IMR-90 (cell line): ENCODE measurements around the gene OGFOD1. TPM values are rescaled to one million over a fixed set of nuclear protein-coding genes. Genes with fewer than 3 reads are reported as not detected.

ENCODE experiments used
- ATAC-seq: fragments of 200-7000 bp; cut with Tn5 transposase; 2 replicates; pipeline ENCODE4 v1.9.1; 2020; ENCODE audit warnings: low read depth, mild to moderate bottlenecking, moderate library complexity
- BruUV-seq: library from RNA; stranded (reverse); fragments of 400-500 nt; replicated peaks from 2 replicates; lab custom pipeline; 2021; lab: Mats Ljungman, UMichigan
- CTCF ChIA-PET: fragments of 300-600 bp; formaldehyde crosslinking; extraction: SDS; loops from one replicate; lab custom pipeline; 2021; ENCODE audit warnings: antibody characterized with exemption; lab: Yijun Ruan, JAX
- POLR2A ChIA-PET: fragments of 300-600 bp; sonication (Branson Sonifier 250); formaldehyde crosslinking; loops from one replicate; lab custom pipeline; 2022; ENCODE audit warnings: antibody characterized with exemption; ENCODE audit not compliant: unreplicated experiment; lab: Charles Lee
- DNase-seq: peaks from one replicate; pipeline ENCODE4 v3.0.0; 2013
- H2AFZ ChIP-seq: replicated peaks from 2 replicates; pipeline ENCODE3; 2013; ENCODE audit warnings: low read length, mild to moderate bottlenecking; ENCODE audit not compliant: poor library complexity
- H2AK5ac ChIP-seq: 2 replicates; pipeline ENCODE4 v1.6.1; 2013; ENCODE audit warnings: low read depth, low read length, inconsistent platforms
- H2AK9ac ChIP-seq: replicated peaks from 2 replicates; pipeline ENCODE3; 2013; ENCODE audit warnings: mild to moderate bottlenecking, low read depth, low read length, moderate library complexity; ENCODE audit not compliant: poor library complexity
- H2BK120ac ChIP-seq: 2 replicates; pipeline ENCODE4 v1.6.1; 2013; ENCODE audit warnings: low read depth, low read length, inconsistent platforms
- H2BK15ac ChIP-seq: 3 replicates; pipeline ENCODE4 v1.6.1; 2013; ENCODE audit warnings: low read depth, low read length, inconsistent platforms
- H2BK20ac ChIP-seq: 2 replicates; pipeline ENCODE4 v1.6.1; 2013; ENCODE audit warnings: low read depth, mild to moderate bottlenecking, inconsistent platforms, low read length, moderate library complexity
- H2BK5ac ChIP-seq: 2 replicates; pipeline ENCODE4 v1.6.1; 2013; ENCODE audit warnings: mild to moderate bottlenecking, low read depth, low read length, inconsistent platforms; ENCODE audit not compliant: poor library complexity, severe bottlenecking
- H3K14ac ChIP-seq: replicated peaks from 2 replicates; pipeline ENCODE4 v1.6.1; 2013; ENCODE audit warnings: low read depth, low read length, inconsistent platforms
- H3K18ac ChIP-seq: 2 replicates; pipeline ENCODE4 v1.6.1; 2013; ENCODE audit warnings: low read depth, low read length, control low read depth
- H3K23ac ChIP-seq: 2 replicates; pipeline ENCODE4 v1.6.1; 2013; ENCODE audit warnings: low read depth, low read length, inconsistent platforms
- H3K27ac ChIP-seq: 2 replicates; pipeline ENCODE4 v1.5.1; 2013; ENCODE audit warnings: mild to moderate bottlenecking, control low read depth, low read length; ENCODE audit not compliant: insufficient read depth
- H3K27me3 ChIP-seq: 2 replicates; pipeline ENCODE4 v1.6.1; 2013; ENCODE audit warnings: low read length; ENCODE audit not compliant: control insufficient read depth, insufficient read depth
- H3K36me3 ChIP-seq: 2 replicates; pipeline ENCODE4 v1.6.1; 2013; ENCODE audit warnings: low read length, mixed read lengths; ENCODE audit not compliant: control insufficient read depth, insufficient read depth
- H3K4ac ChIP-seq: 2 replicates; pipeline ENCODE4 v1.6.1; 2013; ENCODE audit warnings: low read depth, low read length, inconsistent platforms
- H3K4me1 ChIP-seq: 2 replicates; pipeline ENCODE4 v1.6.1; 2013; ENCODE audit warnings: low read length, mixed read lengths; ENCODE audit not compliant: control insufficient read depth, insufficient read depth
- H3K4me2 ChIP-seq: 2 replicates; pipeline ENCODE4 v1.6.1; 2013; ENCODE audit warnings: low read depth, mild to moderate bottlenecking, control low read depth, low read length, moderate library complexity
- H3K4me3 ChIP-seq: 2 replicates; pipeline ENCODE4 v1.5.1; 2013; ENCODE audit warnings: low read depth, mild to moderate bottlenecking, control low read depth, low read length, moderate library complexity; ENCODE audit not compliant: insufficient read depth
- H3K56ac ChIP-seq: 2 replicates; pipeline ENCODE4 v1.6.1; 2013; ENCODE audit warnings: low read length, inconsistent platforms; ENCODE audit not compliant: insufficient read depth; ENCODE audit errors: extremely low read depth
- H3K79me1 ChIP-seq, 2 experiments: 2 replicates each; pipeline ENCODE4 v1.6.1; 2013; ENCODE audit warnings: low read length in 2 of 2, inconsistent platforms in 1 of 2, low read depth in 1 of 2
- H3K9ac ChIP-seq: 2 replicates; pipeline ENCODE4 v1.6.1; 2013; ENCODE audit warnings: low read depth, low read length, control low read depth
- H3K9me1 ChIP-seq: 2 replicates; pipeline ENCODE4 v1.6.1; 2013; ENCODE audit warnings: low read length, inconsistent platforms; ENCODE audit not compliant: insufficient read depth
- H3K9me3 ChIP-seq: 2 replicates; pipeline ENCODE4 v1.6.1; 2013; ENCODE audit warnings: low read length; ENCODE audit not compliant: control insufficient read depth, insufficient read depth
- H4K20me1 ChIP-seq: 2 replicates; pipeline ENCODE4 v1.6.1; 2013; ENCODE audit warnings: low read length, inconsistent platforms; ENCODE audit not compliant: insufficient read depth
- H4K5ac ChIP-seq: 2 replicates; pipeline ENCODE4 v1.6.1; 2013; ENCODE audit warnings: mild to moderate bottlenecking, low read depth, low read length, control low read depth
- H4K8ac ChIP-seq, 2 experiments: 2 replicates each; pipeline ENCODE4 v1.6.1; 2013; ENCODE audit warnings: low read depth in 2 of 2, low read length in 2 of 2, control low read depth in 1 of 2, inconsistent platforms in 1 of 2
- H4K91ac ChIP-seq: 2 replicates; pipeline ENCODE4 v1.6.1; 2013; ENCODE audit warnings: low read depth, low read length, inconsistent platforms; ENCODE audit not compliant: insufficient read depth
- BHLHE40 ChIP-seq: fragments of 150-350 bp; IDR thresholded peaks from 2 replicates; pipeline ENCODE4 v1.6.1; 2016; ENCODE audit warnings: mild to moderate bottlenecking, low read depth, low read length
- CEBPB ChIP-seq: IDR thresholded peaks from 2 replicates; pipeline ENCODE4 v1.6.1; 2012; ENCODE audit warnings: low read depth, low read length, improper control_type of control experiment
- MXI1 ChIP-seq: IDR thresholded peaks from 2 replicates; pipeline ENCODE4 v1.6.1; 2012; ENCODE audit warnings: low read depth, mild to moderate bottlenecking, low read length, moderate library complexity, borderline replicate concordance
- WGBS, 2 experiments: methylation state at CpG; one replicate each; pipeline versions ENCODE4 v1.1.5 to v1.1.7; 2013; ENCODE audit warnings: missing lambda C conversion rate in 2 of 2; ENCODE audit not compliant: insufficient read length in 1 of 2; ENCODE audit errors: extremely low coverage in 2 of 2; 5-methylcytosine and 5-hydroxymethylcytosine counted together
- dilution Hi-C: fragments of 300-500 bp; cut with HindIII; formaldehyde crosslinking; loops from one replicate; pipeline ENCODE4 v1.14.3; 2018; ENCODE audit warnings: low sequenced_read_pairs; ENCODE audit not compliant: unreplicated experiment
- in situ Hi-C: fragments of 300-500 bp; cut with MboI; formaldehyde crosslinking; loops from 3 replicates; pipeline ENCODE4 v1.14.3; 2019; ENCODE audit warnings: low sequenced_read_pairs, inconsistent platforms, mixed read lengths
- intact Hi-C: fragments of 100-400 bp; cut with micrococcal nuclease; formaldehyde crosslinking; loops from 2 replicates; pipeline ENCODE4 v1.10.0; 2022
- polyA plus RNA-seq, 3 experiments: library from polyadenylated mRNA; depleted of rRNA; stranded (reverse); fragments of >200 nt; gene quantifications; 2 replicates each; pipeline ENCODE4 v1.2.3, GENCODE V29; 2012; ENCODE audit warnings: low replicate concordance in 1 of 3
- total RNA-seq: library from RNA; depleted of rRNA; stranded (reverse); fragments of >200 nt; gene quantifications from 2 replicates; pipeline ENCODE4 v1.2.3, GENCODE V29; 2012

Gene OGFOD1
- total and polyA plus RNA-seq, 2 of the 4 experiments (the other 2 are of a cell fraction), result 43.5 to 103 TPM

- dilution Hi-C loops (no loop called here), intact Hi-C loops (no loop called here), in situ Hi-C loops (no loop called here)
- no peaks in the 10 kb centered on the region for H3K27me3 ChIP-seq
- H2AK5ac ChIP-seq, result no peak overlapping the region
- ChIA-PET POLR2A (no interaction called here), CTCF (interaction anchor here (1.5 kb wide), 1 partner anchor 83 kb away, joined by 4 read pairs; no protein-coding TSS in a partner anchor)
- no peak overlapping the region for H3K14ac ChIP-seq
- 0 out of 2 replicates have a peak, but pooled peaks cover 6% of the 10 kb centered on the region for H4K20me1 ChIP-seq
- no peak overlapping the region for H3K23ac ChIP-seq
- peaks cover 2% of the 10 kb centered on the region; the same call in 1 of the 2 replicates for H3K4me1 ChIP-seq
- no peak overlapping the region for H3K18ac ChIP-seq
- no peak overlapping the region for H3K56ac ChIP-seq
- no peak overlapping the region for H2BK120ac ChIP-seq
- no peak overlapping the region for H3K4me3 ChIP-seq
- H3K4ac ChIP-seq, result no peak overlapping the region
- no peaks in the 10 kb centered on the region for H3K9me3 ChIP-seq
- ATAC-seq (no peak), DNase-seq (no peak)
- no peak overlapping the region for H2AFZ ChIP-seq
- 88% methylated on average over 5 of the region's 7 CpGs; no CpG with 5 or more reads in 1 of the 2 experiments for WGBS, 2 experiments
- H2BK5ac ChIP-seq, result no peak overlapping the region
- H2AK9ac ChIP-seq, result no peak overlapping the region
- no peak overlapping the region for H3K27ac ChIP-seq
- BruUV-seq, result no TSS peak
- no peak overlapping the region for H3K4me2 ChIP-seq
- H4K8ac ChIP-seq, result no peak overlapping the region
- H2BK15ac ChIP-seq, result no peak overlapping the region
- H3K79me1 ChIP-seq, result peaks cover 22 to 25% of the 10 kb centered on the region in 2 experiments
- peaks cover 6% of the 10 kb centered on the region; the same call in 1 of the 2 replicates for H3K9me1 ChIP-seq
- H2BK20ac ChIP-seq, result no peak overlapping the region
- no peaks in the 10 kb centered on the region for H3K36me3 ChIP-seq
- TF ChIP-seq BHLHE40, result no peak
- TF ChIP-seq MXI1, result no peak
- TF ChIP-seq CEBPB, result no peak
- no peak overlapping the region for H3K9ac ChIP-seq
- H4K5ac ChIP-seq, result no peak overlapping the region
- H4K91ac ChIP-seq, result no peak overlapping the region
Measured at GRCh38 chr16:56518425-56518824, 67.1 kb downstream of the OGFOD1 start.
